HG02610 (cell line): ENCODE results near the gene TSPO.
"Not testable (repeated sequence)": the region's sequence is repeated elsewhere in the genome, so short reads cannot be mapped to it uniquely, and the experiment has no call there.

ENCODE experiments used
- ATAC-seq: cut with Tn5 transposase; IDR thresholded peaks from one replicate; pipeline ENCODE4 v1.9.1; 2021; ENCODE audit warnings: mild to moderate bottlenecking, moderate library complexity; ENCODE audit not compliant: unreplicated experiment

TSPO gene

DNA sequence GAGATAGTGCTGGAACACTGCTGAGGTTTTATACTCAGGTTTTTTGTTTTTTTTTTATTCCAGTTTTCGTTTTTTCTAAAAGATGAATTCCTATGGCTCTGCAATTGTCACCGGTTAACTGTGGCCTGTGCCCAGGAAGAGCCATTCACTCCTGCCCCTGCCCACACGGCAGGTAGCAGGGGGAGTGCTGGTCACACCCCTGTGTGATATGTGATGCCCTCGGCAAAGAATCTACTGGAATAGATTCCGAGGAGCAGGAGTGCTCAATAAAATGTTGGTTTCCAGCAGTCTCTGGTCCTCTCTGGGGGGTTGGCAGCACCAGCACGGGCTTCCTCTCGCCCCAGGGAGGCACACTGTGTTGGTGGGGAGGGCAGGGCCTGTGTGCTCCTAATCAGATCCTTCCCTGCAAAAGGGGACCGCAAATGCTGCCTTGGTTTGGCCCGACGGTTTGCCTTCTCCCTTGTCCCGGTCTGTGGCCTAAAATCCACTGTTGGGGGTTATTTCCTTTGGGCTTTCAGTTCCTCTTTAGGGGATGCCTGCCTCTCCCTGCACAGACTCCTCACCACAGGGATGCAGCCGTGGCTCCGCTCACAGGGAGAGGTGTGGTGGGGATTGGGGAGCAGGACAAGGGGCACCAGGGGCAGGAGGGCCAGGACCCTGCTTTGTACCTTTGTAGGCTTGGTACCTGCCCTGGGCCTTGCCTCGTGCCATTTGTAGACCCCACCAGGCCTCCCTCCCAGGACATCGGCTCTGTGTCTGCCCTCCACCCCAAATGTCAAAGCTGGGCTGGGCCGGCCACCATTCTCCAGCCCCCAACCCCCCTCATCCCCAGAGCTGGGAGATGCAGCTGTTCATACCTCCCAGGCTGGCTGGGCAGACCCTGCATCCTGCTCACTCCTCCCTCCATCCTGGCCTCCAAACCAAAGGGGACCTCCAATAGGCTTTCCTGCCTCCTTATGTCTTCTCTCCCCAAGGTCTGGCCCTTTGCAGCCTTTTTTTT, 21.6 kb upstream of the TSPO start:
- ATAC-seq: no peak

DNA sequence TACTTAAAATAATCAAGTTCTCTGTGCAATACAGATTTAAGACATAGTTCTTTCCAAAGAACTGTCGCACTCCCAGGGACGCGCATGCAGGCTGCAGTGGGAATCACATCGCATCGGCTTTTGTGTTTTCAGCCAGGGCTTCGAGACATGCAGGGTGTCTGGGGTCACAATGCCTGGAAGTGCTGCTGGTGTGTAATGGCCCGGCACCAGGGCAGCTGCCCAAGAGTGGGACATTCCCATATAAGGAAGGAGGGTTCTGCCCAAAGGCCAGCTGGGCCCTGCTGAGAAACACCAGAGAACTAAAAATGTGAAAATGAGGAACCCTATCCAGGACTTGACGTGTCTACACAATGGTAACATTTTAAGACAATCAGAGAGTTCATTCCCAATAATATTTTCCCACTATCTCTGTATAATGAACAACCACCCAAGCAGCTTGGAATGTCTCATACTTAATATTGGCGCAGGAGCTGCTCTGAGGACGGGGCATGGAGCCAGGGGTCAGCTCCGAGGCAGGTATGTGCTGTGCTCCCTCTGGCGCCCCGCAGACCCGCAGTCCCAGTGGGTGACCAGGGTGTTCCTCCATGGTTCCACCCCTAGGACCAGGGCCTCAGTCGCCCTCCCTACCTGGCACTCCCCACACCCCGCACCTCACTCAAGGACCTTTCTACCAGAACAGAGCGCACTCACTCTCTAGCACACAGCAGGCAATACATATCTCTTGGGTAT, 19.4 kb upstream of the TSPO start:
- no peak for ATAC-seq

DNA sequence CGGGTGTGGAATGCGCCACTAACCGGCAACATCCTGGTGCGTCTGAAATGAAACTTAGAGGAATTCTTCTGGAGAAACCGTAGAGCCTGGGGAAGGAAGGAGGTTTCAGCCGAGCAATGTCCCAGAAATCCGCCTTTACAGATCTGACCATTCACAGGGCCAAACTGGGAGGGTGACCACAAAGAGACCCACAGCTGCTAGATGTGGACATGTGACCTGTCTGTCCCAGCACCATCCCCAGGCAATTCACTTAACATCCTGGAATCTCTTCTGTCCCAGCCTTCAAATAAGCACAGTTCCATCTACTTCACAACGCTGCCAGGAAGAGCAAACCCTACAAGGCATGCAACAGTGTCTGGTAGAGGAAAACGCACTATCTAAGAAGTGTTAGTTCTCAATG, 18.0 kb upstream of the TSPO start:
- no peak for ATAC-seq

DNA sequence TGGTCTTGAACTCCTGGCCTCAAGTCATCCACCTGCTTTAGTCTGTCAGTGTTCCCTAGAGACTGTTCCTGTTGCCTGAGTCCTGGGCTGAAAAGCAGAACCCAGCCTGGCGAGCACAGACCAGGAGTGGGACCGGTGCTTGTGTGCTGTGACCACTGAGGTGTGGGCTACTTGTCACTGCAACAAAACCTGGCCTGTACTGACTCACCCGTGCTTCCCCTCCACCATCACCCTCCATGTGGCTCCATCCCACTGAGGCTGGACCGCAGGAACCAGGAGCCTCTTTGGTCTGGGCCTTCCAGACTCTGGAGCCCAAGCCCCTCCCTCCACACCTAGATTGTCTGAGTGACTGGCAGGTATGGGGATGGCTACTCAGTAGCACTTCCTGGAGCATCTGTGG, 16.8 kb upstream of the TSPO start:
- ATAC-seq: no peak

DNA sequence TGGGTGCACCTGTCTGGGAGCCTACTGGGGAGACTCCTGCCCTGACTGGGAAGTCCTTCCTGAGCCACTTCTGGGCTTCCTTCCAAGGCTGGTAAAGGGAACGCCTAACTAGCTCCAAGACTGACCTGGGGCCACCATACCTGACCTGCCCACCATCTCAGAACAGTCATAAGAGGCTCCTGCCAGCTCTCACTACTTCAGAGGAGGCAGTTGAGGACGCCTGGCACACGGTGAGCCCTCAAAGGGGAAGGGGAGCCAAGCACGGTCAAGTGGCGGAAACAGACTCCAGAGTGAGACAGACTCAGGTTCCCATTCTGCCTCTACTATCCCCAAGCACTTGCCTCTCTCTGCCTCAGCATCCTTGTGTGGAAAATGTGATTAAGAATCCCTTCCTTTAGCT, 15.8 kb upstream of the TSPO start:
- ATAC-seq: no peak

DNA sequence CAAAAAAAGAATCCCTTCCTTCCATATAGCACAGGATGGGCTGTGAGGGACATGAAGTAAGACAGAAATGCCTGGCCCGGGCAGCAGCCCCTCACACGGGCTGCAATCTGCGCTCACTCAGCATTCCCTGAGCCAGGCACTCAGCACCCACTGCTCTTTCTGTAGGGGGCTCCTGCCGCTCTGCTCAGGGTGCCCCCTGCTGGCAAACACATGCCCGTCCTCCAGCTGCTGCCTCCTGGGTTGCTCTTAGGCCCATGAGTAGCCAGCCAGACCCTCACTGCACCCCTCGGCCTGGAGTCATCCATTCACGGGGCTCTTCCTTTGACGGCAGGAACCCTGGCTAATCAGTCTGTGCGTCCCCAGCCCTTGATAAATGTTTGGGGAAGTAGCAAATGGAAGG, 15.1 kb upstream of the TSPO start:
- no peak for ATAC-seq

DNA sequence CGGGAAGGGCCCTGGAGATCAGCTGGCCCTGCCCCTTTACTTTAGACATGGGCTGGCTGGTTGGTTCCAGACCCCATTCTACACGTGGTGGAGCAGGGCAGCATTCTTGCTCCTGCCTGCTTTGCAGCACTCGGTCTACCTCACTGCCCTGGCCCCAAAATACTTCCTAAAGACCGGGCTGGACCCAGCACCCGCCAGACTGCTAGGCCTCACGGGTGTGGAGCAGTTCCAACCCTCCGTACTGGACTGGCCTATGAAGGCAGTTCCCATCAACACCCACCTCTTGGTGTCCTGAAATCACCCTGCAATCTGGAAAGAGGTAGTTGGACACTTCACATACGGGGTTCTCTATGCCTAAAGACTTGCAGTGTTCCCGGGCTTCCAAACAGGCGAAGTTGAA, 14.6 kb upstream of the TSPO start:
- no peak for ATAC-seq

DNA sequence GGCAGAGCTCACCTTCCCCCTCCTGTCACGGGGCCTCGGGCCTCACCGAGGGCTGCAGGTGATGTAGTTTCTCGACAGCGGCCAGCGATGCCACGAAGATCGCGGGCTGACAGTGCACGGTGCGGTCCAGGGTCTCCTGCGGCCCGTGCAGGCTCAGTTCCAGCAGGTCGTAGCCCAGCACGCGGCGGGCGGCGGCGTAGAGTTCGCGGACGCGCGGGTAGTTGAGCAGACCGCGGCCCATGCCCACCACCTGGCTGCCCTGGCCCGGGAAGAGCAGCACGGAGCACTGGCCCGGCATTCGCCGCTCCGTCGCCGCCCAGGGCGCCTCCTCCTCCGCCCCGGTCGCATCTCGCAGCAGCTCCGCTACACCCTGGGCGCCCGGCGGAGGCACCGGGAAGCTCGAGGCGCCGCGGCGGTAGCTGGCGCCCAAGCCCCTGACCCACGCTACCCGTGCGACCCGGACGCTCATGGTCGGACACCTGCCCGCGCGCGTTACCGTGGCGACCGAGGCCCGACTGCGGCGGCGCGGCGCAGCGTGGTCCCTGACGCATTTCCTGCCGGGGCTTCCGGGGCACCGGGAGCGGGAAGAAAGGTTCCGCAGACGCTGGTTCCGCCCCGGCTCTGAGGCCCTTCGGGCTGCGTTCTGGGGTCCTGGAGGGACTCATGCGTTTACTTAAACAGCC, 8.3 kb upstream of the TSPO start, which contains the start of gene MCAT:
TSS of gene MCAT (minus strand) at position 519 of the 683 bp plus-strand sequence. CDS start at position 469, 50 bp downstream.
- ATAC-seq: peak; percentile 73

DNA sequence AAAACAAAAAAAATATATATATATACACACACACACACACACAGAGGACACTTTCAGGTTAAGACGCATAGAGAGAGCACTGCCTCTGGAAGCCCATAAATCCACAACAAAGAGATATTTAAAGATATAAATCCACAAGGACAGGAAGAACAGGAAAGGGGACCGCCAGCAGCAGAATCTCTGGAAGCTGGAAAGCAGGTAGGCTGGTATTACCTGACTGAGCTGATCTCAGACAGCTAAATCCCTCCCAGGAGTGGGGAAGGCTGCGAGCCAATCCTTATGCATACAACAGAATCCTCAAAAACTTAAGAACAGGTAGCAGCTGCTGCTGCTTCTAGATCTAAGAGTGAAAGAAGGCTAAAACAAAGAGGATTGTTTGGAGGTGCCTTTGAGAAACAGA, 6.4 kb upstream of the TSPO start:
- no peak for ATAC-seq

DNA sequence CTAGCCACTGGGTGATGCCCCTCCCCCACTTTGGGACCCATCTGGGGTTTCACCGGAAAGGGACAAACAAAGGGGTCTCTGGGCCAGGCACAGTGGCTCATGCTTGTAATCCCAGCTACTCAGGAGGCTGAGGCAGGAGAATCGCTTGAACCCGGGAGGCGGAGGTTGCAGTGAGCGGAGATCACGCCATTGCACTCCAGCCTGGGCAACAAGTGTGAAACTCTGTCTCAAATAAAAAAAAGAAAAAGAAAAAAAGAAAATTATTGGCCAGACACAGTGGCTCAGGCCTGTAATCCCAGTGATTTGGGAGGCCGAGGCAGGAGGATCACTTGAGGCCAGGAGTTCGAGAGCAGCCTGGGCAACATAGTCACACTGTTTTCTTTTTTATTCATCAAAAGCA, 6.0 kb upstream of the TSPO start:
- ATAC-seq: not testable (repeated sequence)

DNA sequence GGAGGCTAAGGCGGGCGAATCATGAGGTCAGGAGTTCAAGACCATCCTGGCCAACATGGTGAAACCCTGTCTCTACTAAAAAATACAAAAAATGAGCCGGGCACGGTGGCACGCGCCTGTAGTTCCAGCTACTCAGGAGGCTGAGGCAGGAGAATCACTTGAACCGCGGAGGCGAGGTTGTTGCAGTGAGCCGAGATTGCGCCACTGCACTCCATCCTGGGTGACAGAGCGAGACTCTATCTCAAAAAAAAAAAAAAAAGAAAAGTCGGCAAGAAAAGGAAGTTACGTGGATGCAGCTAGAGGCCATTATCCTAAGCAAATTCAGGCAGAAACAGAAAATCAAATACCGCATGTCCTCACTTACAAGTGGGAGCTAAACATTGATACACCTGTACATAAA, 5.0 kb upstream of the TSPO start:
- ATAC-seq: not testable (repeated sequence)

DNA sequence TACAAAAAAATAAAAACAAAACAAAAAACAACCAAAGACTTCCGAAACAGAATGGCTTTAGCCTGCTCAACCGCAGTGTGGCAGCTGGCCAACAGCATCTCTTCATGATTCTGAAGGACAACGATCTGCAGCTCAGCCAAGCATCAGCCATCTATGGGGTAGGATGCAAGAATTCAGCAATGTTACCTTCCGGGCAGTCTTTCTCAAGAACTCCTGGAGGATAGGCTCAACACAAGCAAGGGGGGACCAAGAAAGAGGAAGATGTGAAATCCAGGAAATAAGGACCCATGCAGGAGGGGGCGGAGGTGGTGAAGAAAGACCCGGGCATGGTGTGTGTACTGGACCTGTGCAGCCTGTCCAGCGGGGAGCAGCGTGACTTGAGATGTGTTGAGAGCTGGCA, 3.5 kb upstream of the TSPO start:
- ATAC-seq: no peak

DNA sequence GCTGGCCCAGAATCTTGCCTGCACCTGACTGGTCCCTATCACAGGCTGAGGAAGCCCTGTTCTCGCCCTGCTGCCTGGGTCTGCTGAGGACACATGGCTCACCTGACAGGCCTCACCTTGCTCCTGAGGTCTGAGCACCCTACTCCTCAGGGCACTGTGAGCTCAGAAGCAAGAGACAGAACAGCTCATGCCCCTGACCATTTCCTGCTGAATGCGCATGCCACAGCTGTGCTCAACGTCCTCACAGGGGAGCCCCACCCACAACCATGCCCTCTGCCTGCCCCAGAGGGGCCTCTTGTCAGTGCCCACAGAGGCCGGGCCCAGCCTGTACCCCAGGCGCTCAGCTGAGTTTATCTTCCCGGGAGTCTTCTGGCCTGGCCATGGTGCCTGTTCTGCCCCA, 2.8 kb upstream of the TSPO start:
- no peak for ATAC-seq

DNA sequence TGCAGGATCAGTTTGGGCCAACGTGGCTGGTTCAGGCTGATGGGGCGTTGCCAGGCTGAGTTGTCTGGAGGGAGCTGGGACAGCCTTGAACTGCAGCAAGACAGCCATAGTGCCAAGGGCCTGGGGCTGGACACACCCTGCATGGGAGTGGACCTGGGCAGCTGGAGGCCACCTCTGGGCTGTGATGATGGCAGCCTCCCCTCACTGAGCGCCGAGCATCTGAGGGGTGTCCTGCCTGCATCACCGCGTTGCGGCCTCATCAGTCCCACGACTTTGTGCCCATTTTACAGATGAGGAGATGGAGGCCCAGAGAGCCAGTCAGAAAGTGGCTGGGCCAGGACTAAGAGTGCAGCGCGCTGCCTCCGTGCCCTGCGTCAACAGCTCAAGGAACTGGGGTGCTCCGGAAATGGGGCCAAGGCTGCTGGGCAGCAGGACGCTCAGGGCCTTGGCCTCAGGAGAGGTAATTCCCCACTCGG, 590 bp upstream of the TSPO start:
- no peak for ATAC-seq

DNA sequence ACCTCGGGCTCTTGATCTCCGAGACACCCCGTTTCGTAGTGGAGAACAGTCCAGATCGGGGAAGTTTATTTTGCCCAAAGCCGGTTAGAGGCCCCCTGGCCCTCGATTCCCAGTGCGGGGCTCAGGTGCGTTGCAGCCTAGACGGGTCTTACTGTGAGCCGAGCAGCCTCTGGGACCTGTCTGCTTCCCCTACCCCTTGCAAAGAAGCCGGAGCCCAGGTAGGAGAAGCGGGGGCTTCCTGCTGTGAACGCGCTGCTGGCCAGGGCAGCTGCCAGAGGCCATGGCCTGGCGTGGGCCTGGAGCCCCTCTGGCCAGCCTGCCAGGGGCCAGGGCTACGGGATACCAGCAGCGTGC, 621 bp downstream of the TSPO start:
- ATAC-seq: no peak

DNA sequence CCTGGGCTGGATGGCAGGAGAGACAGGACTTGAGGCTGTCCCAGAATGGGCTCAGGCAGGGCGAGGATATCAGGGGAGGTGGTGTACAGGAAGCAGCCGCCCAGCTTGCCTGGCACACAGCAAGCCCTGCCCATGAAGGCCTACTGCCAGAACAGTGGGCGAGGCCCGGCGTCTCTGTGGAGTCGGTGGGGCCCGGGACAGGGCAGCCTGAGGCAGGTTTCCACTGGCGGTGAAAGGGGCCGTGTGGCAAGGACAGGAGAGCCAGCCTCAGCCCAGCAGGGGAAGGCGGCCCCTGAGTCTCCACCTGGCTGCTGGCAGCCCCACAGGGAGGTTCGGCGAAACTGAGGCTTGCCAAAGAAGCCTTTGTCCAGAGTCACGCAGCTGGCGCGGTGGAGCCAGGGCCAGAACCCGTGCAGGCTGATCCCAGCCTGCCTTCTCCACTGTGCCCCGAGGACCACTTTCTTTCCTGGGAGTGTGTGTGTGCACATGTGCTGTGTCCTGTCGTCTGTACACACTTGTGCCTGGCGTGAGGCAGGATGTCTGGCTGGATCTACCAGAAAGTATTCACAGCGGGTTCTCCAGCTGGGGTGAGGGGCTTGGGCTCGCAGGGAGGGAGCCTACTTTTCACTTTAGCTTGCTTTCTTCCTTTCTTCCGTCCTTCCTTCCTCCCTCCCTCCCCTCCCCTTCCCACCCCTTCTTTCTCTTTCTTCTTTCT, 1.2 kb downstream of the TSPO start:
- no peak for ATAC-seq

DNA sequence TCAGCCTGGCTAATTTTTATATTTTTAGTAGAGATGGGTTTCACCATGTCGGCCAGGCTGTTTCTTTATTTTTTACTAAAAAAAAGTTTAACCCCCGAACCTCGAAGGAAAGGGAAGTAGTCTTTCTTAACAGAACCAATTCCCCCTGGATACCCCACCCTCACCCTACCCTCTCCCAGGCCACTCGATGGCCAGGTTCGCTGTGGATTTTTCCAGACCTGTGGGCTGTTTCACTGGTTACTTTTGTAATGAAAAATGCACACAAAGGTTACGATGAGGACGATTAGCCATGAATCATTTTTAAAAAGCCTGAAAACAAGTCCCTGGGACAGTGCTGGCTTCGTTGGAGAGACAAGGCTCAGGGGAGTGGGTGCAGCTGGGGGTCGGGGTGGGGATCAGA, 2.5 kb downstream of the TSPO start:
- ATAC-seq: no peak

DNA sequence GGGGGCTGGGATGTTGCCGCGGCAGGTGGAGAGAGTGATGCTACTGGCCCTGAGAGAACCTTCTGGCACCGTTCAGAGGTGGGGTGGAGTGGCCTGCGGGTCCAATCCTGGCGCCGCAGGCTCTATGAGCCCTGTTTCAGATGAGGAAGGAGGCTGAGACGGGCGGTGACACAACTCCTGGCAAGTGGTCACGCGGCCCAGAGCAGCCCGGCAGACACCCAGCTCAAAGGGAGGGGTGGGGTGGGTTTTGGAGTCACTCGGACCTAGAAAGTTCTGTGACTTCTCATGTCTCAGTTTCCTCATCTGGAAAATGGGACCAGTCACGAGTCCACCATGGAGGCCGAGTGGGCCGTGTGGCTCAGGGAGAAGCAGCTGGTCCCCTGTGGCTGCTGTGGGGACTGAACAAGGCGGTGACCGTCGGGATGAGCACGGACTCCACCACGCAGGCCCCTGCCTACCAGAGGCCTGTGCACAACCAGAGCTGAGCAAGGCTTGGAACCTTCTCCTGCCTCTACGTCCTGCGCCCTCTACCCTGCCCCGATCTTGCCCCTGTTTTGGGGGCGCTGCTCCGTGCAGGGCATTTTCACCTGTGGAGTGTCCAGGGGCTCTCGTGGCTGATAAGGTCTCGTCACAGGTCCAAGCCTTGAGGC, 3.7 kb downstream of the TSPO start:
- ATAC-seq: no peak

DNA sequence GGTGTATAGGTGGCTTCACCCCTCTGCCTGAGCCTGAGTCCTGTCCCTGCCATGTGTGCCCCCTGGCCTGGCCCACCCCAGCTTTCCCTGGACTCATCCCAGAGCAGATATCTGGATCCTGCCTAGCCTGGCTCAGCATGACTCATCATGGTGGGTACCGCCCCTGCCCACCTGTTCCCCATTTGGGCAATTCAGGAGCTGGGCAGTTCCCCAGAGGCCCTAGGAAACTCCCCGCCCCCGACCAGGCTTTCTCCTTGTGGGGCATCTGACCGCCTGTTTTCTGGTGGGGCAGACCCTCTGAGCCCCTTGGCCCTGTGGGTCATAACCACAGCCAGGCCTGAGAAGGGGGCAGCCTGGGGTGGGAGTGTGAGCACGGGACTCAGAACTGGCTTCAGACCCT, 4.4 kb downstream of the TSPO start:
- no peak for ATAC-seq

DNA sequence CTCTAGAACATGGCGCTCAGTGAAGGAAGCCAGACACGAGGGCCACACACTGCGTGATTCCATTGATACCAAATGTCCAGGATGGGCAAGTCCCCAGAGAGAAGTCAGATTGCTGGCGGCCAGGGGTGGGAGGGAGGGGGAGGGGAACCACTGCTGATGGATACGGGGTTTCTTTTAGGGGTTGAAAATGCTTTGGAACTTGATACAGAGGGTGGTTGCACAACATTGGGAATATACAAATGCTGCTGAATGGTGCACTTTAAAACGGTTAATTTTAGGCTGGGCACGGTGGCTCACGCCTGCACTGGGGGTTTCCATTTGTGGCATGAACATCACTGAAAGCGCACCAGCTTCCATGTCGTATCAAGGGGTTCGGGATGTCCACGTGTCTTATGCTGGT, 5.1 kb downstream of the TSPO start:
- ATAC-seq: no peak
